ENCODE measurements around the gene SPRN. TPM values are rescaled to one million over a fixed set of nuclear protein-coding genes. Genes with fewer than 3 reads are reported as not detected.

SPRN gene
- total RNA-seq, 2 donors from 2014 or later, result 0.11 to 0.24 TPM

DNA sequence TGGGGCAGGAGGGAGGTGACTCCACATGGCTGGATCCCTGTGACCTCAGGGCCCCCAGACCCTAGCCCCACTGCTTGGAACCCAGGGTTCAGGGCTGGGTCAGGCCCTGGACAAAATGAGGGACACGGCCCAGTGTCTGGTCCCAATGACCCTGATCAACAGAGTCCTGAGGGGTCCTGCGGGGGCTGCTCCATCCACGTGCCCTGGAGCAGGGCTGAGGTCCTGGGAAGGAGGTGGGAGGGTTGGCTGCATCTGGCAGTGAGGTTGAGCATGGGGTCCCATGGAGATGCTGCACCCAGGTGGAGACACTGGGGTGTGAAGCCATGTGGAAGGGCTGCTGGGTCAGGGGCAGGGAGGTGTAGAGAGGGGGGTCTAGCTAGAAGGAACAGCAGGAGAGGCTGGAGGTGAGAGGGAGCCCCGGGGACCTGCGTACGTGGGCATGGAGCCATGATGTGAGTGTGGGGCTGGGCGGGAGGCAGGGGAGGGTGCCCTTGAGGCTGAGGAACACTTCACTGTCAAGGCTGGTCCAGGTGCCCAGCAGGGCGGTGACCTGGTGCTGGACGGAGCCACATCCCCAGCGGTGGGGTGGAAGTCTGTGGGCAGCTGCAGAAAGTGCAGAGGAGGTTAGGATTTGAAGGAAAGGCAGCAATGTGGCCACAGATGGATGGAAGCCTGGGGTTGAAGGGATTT is 29.9 kb upstream of the SPRN start:
- H3K27me3 ChIP-seq (ENCODE audit: control insufficient read depth, insufficient read depth, low read length, poor library complexity, severe bottlenecking), result no peaks in the 10 kb centered on the region
- DNase-seq, result no peak
- H3K27ac ChIP-seq (ENCODE audit: low read depth, low read length), result no peak overlapping the region
- Mint-ChIP-seq H3K4me1 (no peaks in the 10 kb centered on the region), H3K9me3 (peaks cover 89% of the 10 kb centered on the region), H3K27ac (no peak overlapping the region), H3K36me3 (ENCODE audit: low read depth) (no peaks in the 10 kb centered on the region), H3K4me3 (no peak overlapping the region), H3K27me3 (ENCODE audit: insufficient read depth) (no peaks in the 10 kb centered on the region)
- no peaks in the 10 kb centered on the region for H3K36me3 ChIP-seq (ENCODE audit: control insufficient read depth, insufficient read depth, low read length)
- H3K4me3 ChIP-seq (ENCODE audit: low read length), result no peak overlapping the region
- WGBS, 2 experiments (ENCODE audit: insufficient coverage in 1 of 2, insufficient read length in 1 of 2), result 71 to 77% methylated on average over 6 to 10 of the region's 10 CpGs
- H3K9ac ChIP-seq (ENCODE audit: extremely low read depth, low read length, poor library complexity, severe bottlenecking), result no peak overlapping the region
- H3K4me1 ChIP-seq (ENCODE audit: control insufficient read depth, insufficient read depth, low read length), result no peaks in the 10 kb centered on the region
- TF ChIP-seq CTCF (conservative IDR thresholded peaks at IDR 0.05), result no peak
- H3K9me3 ChIP-seq (ENCODE audit: control insufficient read depth, low read length), result peaks cover 6% of the 10 kb centered on the region

DNA sequence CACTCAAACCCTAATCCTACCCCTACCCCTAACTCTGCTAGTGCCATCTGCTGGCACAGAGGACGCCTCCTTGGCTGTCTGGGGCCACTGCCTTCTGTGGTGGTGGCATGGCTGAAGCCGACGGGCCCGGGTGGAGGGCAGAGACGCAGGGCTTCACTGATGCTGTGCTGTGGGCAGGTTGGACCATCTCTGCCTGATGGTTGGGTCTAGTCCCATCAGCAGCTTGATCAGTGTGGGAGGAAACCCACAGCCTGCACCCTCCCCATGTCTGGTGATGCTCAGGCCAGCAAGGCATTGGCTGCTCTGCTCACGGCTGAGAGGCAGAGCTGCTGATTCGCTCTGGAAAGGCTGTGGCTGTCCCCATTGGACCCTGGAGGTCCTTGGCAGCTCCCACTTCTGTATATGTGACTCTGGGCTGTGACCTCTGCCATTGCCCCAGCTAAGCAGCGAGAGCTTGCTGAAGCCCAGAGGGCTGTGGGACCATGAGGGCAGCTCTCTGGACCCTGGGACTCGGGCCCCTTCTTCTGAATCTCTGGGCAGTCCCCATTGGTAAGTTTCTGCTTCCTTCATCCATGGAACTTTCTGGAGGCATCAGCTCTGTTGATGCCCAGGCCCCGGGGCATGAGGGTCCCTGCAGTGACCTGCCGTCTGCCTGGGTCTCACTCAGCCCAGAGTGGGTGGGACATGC is 29.2 kb upstream of the SPRN start, which contains the start of gene SCART1:
TSS of gene SCART1 (plus strand) at position 430 of the 688 bp plus-strand sequence. CDS start at position 483, 53 bp downstream.
- no peaks in the 10 kb centered on the region for H3K27me3 ChIP-seq (ENCODE audit: control insufficient read depth, insufficient read depth, low read length, poor library complexity, severe bottlenecking)
- Mint-ChIP-seq H3K9me3 (peaks cover 90% of the 10 kb centered on the region), H3K27ac (no peak within 1 kb of the TSS), H3K36me3 (ENCODE audit: low read depth) (no peaks in the 10 kb centered on the region), H3K27me3 (ENCODE audit: insufficient read depth) (no peaks in the 10 kb centered on the region), H3K4me1 (no peaks in the 10 kb centered on the region), H3K4me3 (no peak within 1 kb of the TSS)
- no peak within 1 kb of the TSS for H3K9ac ChIP-seq (ENCODE audit: extremely low read depth, low read length, poor library complexity, severe bottlenecking)
- TF ChIP-seq CTCF (conservative IDR thresholded peaks at IDR 0.05), result no peak
- WGBS, 2 experiments (ENCODE audit: insufficient coverage in 1 of 2, insufficient read length in 1 of 2), result 73 to 75% methylated on average over 5 to 11 of the region's 11 CpGs
- H3K9me3 ChIP-seq (ENCODE audit: control insufficient read depth, low read length), result peaks cover 13% of the 10 kb centered on the region
- no peak within 1 kb of the TSS for H3K27ac ChIP-seq (ENCODE audit: low read depth, low read length)
- no peaks in the 10 kb centered on the region for H3K36me3 ChIP-seq (ENCODE audit: control insufficient read depth, insufficient read depth, low read length)
- no peak for DNase-seq
- H3K4me3 ChIP-seq (ENCODE audit: low read length), result no peak within 1 kb of the TSS
- no peaks in the 10 kb centered on the region for H3K4me1 ChIP-seq (ENCODE audit: control insufficient read depth, insufficient read depth, low read length)

DNA sequence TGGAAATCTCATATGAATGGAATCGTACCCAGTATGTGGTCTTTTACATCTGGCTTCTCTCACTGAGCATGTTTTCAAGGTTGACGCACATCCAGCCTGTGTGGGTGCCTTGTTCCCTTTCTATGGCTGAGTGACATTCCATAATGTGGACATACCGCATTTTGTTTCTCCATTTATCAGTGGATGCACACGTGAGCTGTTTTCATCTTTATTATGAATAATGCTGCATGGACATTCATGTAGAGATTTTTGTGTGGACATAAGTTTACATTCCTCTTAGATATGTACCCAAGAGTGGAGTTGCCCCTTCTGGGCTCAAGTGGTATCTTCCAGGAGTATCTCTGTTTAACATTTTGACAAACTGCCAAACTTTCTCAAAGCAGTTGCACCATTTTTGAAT is 28.0 kb upstream of the SPRN start:
- no peak for DNase-seq
- Mint-ChIP-seq H3K27me3 (ENCODE audit: insufficient read depth) (no peaks in the 10 kb centered on the region), H3K9me3 (peaks cover 90% of the 10 kb centered on the region), H3K4me3 (no peak overlapping the region), H3K27ac (no peak overlapping the region), H3K36me3 (ENCODE audit: low read depth) (no peaks in the 10 kb centered on the region), H3K4me1 (no peaks in the 10 kb centered on the region)
- H3K36me3 ChIP-seq (ENCODE audit: control insufficient read depth, insufficient read depth, low read length), result no peaks in the 10 kb centered on the region
- no peak overlapping the region for H3K9ac ChIP-seq (ENCODE audit: extremely low read depth, low read length, poor library complexity, severe bottlenecking)
- TF ChIP-seq CTCF (conservative IDR thresholded peaks at IDR 0.05), result no peak
- H3K9me3 ChIP-seq (ENCODE audit: control insufficient read depth, low read length), result peaks cover 25% of the 10 kb centered on the region
- no peak overlapping the region for H3K27ac ChIP-seq (ENCODE audit: low read depth, low read length)
- no peaks in the 10 kb centered on the region for H3K4me1 ChIP-seq (ENCODE audit: control insufficient read depth, insufficient read depth, low read length)
- H3K4me3 ChIP-seq (ENCODE audit: low read length), result no peak overlapping the region
- 66 to 78% methylated on average over 3 to 4 of the region's 4 CpGs for WGBS, 2 experiments (ENCODE audit: insufficient coverage in 1 of 2, insufficient read length in 1 of 2)
- H3K27me3 ChIP-seq (ENCODE audit: control insufficient read depth, insufficient read depth, low read length, poor library complexity, severe bottlenecking), result no peaks in the 10 kb centered on the region

Data from endodermal cell (in vitro differentiated cells).